HG02938 (cell line): ENCODE results near the gene ZMYND15.

Source experiments
- ATAC-seq: cut with Tn5 transposase; IDR thresholded peaks from one replicate; pipeline ENCODE4 v1.9.1; 2021; ENCODE audit warnings: mild to moderate bottlenecking, moderate library complexity; ENCODE audit not compliant: unreplicated experiment

Gene ZMYND15

GRCh38 chr17:4782652-4783051 lies 43.0 kb downstream of the ZMYND15 start:
- ATAC-seq, result no peak

GRCh38 chr17:4785311-4786105 lies 45.9 kb downstream of the ZMYND15 start:
- no peak for ATAC-seq

GRCh38 chr17:4786106-4786511 lies 46.5 kb downstream of the ZMYND15 start, which contains the start of gene VMO1:
Gene VMO1, minus strand, starts transcription at chr17:4786364. Its CDS starts 12 bp downstream, at chr17:4786352.
- no peak for ATAC-seq

- no peak for ATAC-seq
Measured at GRCh38 chr17:4786516-4786915, 46.9 kb downstream of the ZMYND15 start.

GRCh38 chr17:4788159-4788806 lies 48.6 kb downstream of the ZMYND15 start:
- ATAC-seq, result no peak

GRCh38 chr17:4788807-4789700 lies 49.4 kb downstream of the ZMYND15 start, which contains the start of gene GLTPD2:
Gene GLTPD2, plus strand, starts transcription at chr17:4788964. Its CDS starts 48 bp downstream, at chr17:4789012.
- no peak for ATAC-seq

- peak; percentile 28 for ATAC-seq
Measured at GRCh38 chr17:4789701-4789950, 50.0 kb downstream of the ZMYND15 start.

GRCh38 chr17:4789951-4790704 lies 50.5 kb downstream of the ZMYND15 start:
- ATAC-seq, result peak; percentile 64

- no peak for ATAC-seq
Measured at GRCh38 chr17:4790705-4791088, 51.1 kb downstream of the ZMYND15 start.

GRCh38 chr17:4795168-4795567 lies 55.5 kb downstream of the ZMYND15 start:
- ATAC-seq, result no peak
